ENCODE measurements around the gene TSSK6. TPM values are rescaled to one million over a fixed set of nuclear protein-coding genes. Genes with fewer than 3 reads are reported as not detected.

The TSSK6 gene
- total and polyA plus RNA-seq, 8 donors = 0.93 to 31.7 (median 2.0) TPM; not detected in 1

GRCh38 chr19:19554074-19555023 lies 39.0 kb upstream of the TSSK6 start:
- Histone ChIP-seq H3K9me3 (no peaks in the 10 kb centered on the region), H3K4me1 (peaks cover 0 to 7% (median 0%) of the 10 kb centered on the region in 4 donors), H3K27me3 (peaks cover 0 to 20% (median 4%) of the 10 kb centered on the region in 3 donors), H3K4me3 (no peak overlapping the region), H3K36me3 (no peaks in the 10 kb centered on the region), H3K27ac (no peak overlapping the region)
- peak; percentile 51 to 65 for DNase-seq
- 66 to 70% (median 67%) methylated on average over 27 to 34 of the region's 34 CpGs for WGBS, 5 donors
- intact Hi-C loops (cut with DNase I; ENCODE audit: low total_unique reads) = no loop called here
- TF ChIP-seq CTCF (IDR thresholded peaks at IDR 0.05) = peak in 4 of 7 experiments; percentile 36 to 76 (median 58)
- TF ChIP-seq POLR2AphosphoS5 (IDR thresholded peaks at IDR 0.05) = no peak
- no peak for TF ChIP-seq EP300 (IDR thresholded peaks at IDR 0.05)
- no peak for TF ChIP-seq POLR2A (IDR thresholded peaks at IDR 0.05)

GRCh38 chr19:19553670-19554069 lies 38.3 kb upstream of the TSSK6 start:
- Histone ChIP-seq H3K4me1 (peaks cover 0 to 7% (median 0%) of the 10 kb centered on the region in 4 donors), H3K27ac (no peak overlapping the region), H3K36me3 (no peaks in the 10 kb centered on the region), H3K27me3 (peaks cover 0 to 27% (median 4%) of the 10 kb centered on the region in 3 donors), H3K4me3 (no peak overlapping the region), H3K9me3 (no peaks in the 10 kb centered on the region)
- WGBS, 5 donors = 85 to 92% (median 87%) methylated on average over 3 to 10 of the region's 10 CpGs
- intact Hi-C loops (cut with DNase I; ENCODE audit: low total_unique reads) = no loop called here
- DNase-seq = peak in 1 of 2 donors; percentile 1
- no peak for TF ChIP-seq POLR2AphosphoS5 (IDR thresholded peaks at IDR 0.05)
- no peak for TF ChIP-seq POLR2A (IDR thresholded peaks at IDR 0.05)
- no peak for TF ChIP-seq CTCF (IDR thresholded peaks at IDR 0.05)
- no peak for TF ChIP-seq EP300 (IDR thresholded peaks at IDR 0.05)

DNA sequence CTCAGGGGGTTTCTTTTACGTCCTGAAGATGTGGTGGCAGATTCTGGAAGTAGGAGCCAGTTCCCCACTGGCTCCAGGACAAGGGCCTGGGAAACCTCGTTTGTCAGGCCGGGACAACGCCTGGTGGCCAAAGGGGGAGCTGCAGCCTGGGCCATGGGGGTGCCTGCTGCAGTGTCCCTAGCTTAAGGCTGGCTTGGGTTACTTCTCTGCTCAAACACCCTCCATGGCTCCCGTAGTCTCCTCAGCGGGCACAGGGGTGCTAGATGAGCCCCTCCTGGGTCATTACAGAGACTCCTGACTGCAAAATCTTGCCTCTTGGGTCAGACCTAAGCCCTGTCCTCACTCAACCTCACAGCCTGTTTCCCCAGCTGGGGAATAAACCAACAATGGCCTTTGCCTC lies 37.5 kb upstream of the TSSK6 start:
- peaks cover 0 to 7% (median 0%) of the 10 kb centered on the region in 4 donors for H3K4me1 ChIP-seq
- peak; percentile 52 to 62 for DNase-seq
- H3K36me3 ChIP-seq = no peaks in the 10 kb centered on the region
- H3K27me3 ChIP-seq = peaks cover 0 to 36% (median 12%) of the 10 kb centered on the region in 3 donors
- no peak overlapping the region for H3K4me3 ChIP-seq
- peak in 5 of 7 experiments; percentile 9 to 72 (median 54) for TF ChIP-seq CTCF (IDR thresholded peaks at IDR 0.05)
- no peak for TF ChIP-seq POLR2AphosphoS5 (IDR thresholded peaks at IDR 0.05)
- intact Hi-C loops (cut with DNase I; ENCODE audit: low total_unique reads) = no loop called here
- 39 to 52% (median 45%) methylated on average over 3 to 6 of the region's 6 CpGs for WGBS, 5 donors
- H3K9me3 ChIP-seq = no peaks in the 10 kb centered on the region
- no peak overlapping the region for H3K27ac ChIP-seq

- intact Hi-C loops (cut with DNase I; ENCODE audit: low total_unique reads) = no loop called here
- H3K27ac ChIP-seq = no peak overlapping the region
- peaks cover 0 to 45% (median 13%) of the 10 kb centered on the region in 3 donors for H3K27me3 ChIP-seq
- H3K36me3 ChIP-seq = no peaks in the 10 kb centered on the region
- peaks cover 0 to 9% (median 1%) of the 10 kb centered on the region in 4 donors for H3K4me1 ChIP-seq
- no peak overlapping the region for H3K4me3 ChIP-seq
- TF ChIP-seq CTCF (IDR thresholded peaks at IDR 0.05) = no peak
- no peak for TF ChIP-seq POLR2A (IDR thresholded peaks at IDR 0.05)
- WGBS, 5 donors = 74 to 83% (median 76%) methylated on average over 8 to 14 of the region's 14 CpGs
- no peaks in the 10 kb centered on the region for H3K9me3 ChIP-seq
- peak in 1 of 2 donors; percentile 6 for DNase-seq
Measured at GRCh38 chr19:19551853-19552192, 36.5 kb upstream of the TSSK6 start.
